HCT116 (cell line): Measurements from ENCODE around the gene GSTA3. TPM values are rescaled to one million over a fixed set of nuclear protein-coding genes. Genes with fewer than 3 reads are reported as not detected.

Source experiments
- ATAC-seq: fragments of 200-7000 bp; cut with Tn5 transposase; 2 replicates; pipeline ENCODE4 v1.9.1; 2020; ENCODE audit warnings: mild to moderate bottlenecking, moderate library complexity
- BruUV-seq: library from RNA; stranded (reverse); fragments of 400-500 nt; replicated peaks from 2 replicates; lab custom pipeline; 2021; lab: Mats Ljungman, UMichigan
- CTCF ChIA-PET: fragments of 300-600 bp; sonication (Branson Sonifier 250); formaldehyde crosslinking; loops from one replicate; lab custom pipeline; 2021; ENCODE audit warnings: antibody characterized with exemption; lab: Charles Lee
- POLR2A ChIA-PET: fragments of 300-600, 350-600 bp; sonication (Branson Sonifier 250); formaldehyde crosslinking; loops from one replicate; lab custom pipeline; 2021; ENCODE audit warnings: antibody characterized with exemption; lab: Charles Lee
- RAD21 ChIA-PET, 2 experiments: fragments of 300-600 bp; sonication (Branson Sonifier 250); formaldehyde crosslinking; loops; one replicate each; lab custom pipeline; 2023; ENCODE audit warnings: low total read pairs in 2 of 2; ENCODE audit not compliant: uncharacterized antibody in 2 of 2, unreplicated experiment in 2 of 2, low non-redundant PET in 1 of 2; lab: Charles Lee
- DNase-seq: peaks from one replicate; pipeline ENCODE4 v3.0.0-alpha.2; 2010; ENCODE audit warnings: low read depth, low spot score
- H2AFZ ChIP-seq: fragments of 200-600 bp; shearing (Covaris generic), sonication (generic); 2 replicates; pipeline ENCODE4 v1.6.1; 2017; ENCODE audit warnings: low read depth, mixed run types, mixed read lengths, antibody characterized with exemption, low read length; ENCODE audit not compliant: poor library complexity, severe bottlenecking
- H3K27ac ChIP-seq: 2 replicates; pipeline ENCODE4 v1.5.1; 2012; ENCODE audit warnings: low read depth, low read length
- H3K27me3 ChIP-seq: fragments of 200-600 bp; sonication (generic); 2 replicates; pipeline ENCODE4 v1.6.1; 2016; ENCODE audit warnings: mixed run types, low read length, mixed read lengths; ENCODE audit not compliant: insufficient read depth
- H3K36me3 ChIP-seq, 2 experiments: fragments of 200-500 bp in 1 of 2; fragments of 200-600 bp in 1 of 2; sonication (Bioruptor generic) in 1 of 2; sonication (generic) in 1 of 2; 2 replicates each; pipeline versions ENCODE4 v1.5.1 to v1.6.1; 2014 to 2016; ENCODE audit warnings: low read length in 2 of 2, inconsistent platforms in 1 of 2, mixed read lengths in 1 of 2, mixed run types in 1 of 2; ENCODE audit not compliant: insufficient read depth in 2 of 2, control insufficient read depth in 1 of 2
- H3K4me1 ChIP-seq, 2 experiments: fragments of 200-600 bp in 1 of 2; sonication (generic) in 1 of 2; 2 replicates each; pipeline versions ENCODE4 v1.5.1 to v1.6.1; 2012 to 2017; ENCODE audit warnings: low read length in 2 of 2, inconsistent platforms in 1 of 2, mild to moderate bottlenecking in 1 of 2, mixed read lengths in 1 of 2, mixed run types in 1 of 2, moderate library complexity in 1 of 2; ENCODE audit not compliant: insufficient read depth in 2 of 2, control insufficient read depth in 1 of 2
- H3K4me2 ChIP-seq: fragments of 200-600 bp; sonication (generic); 2 replicates; pipeline ENCODE4 v1.6.1; 2017; ENCODE audit warnings: mixed run types, low read length, mixed read lengths
- H3K4me3 ChIP-seq, 2 experiments: fragments of 200-600 bp in 1 of 2; sonication (generic) in 1 of 2; replicated peaks in 1 of 2; 2 replicates each; pipeline ENCODE4 v1.5.1; 2011 to 2016; ENCODE audit warnings: low read length in 2 of 2, control low read depth in 1 of 2, low read depth in 1 of 2, mild to moderate bottlenecking in 1 of 2, mixed read lengths in 1 of 2, mixed run types in 1 of 2
- H3K79me2 ChIP-seq: fragments of 200-600 bp; sonication (generic); 2 replicates; pipeline ENCODE4 v1.6.1; 2017; ENCODE audit warnings: mild to moderate bottlenecking, mixed run types, low read length, moderate library complexity, mixed read lengths; ENCODE audit not compliant: insufficient read depth
- H3K9ac ChIP-seq: fragments of 200-600 bp; sonication (generic); 2 replicates; pipeline ENCODE4 v1.6.1; 2016; ENCODE audit warnings: low read length, mixed read lengths
- H3K9me2 ChIP-seq: fragments of 200-600 bp; sonication (generic), shearing (Covaris generic); 2 replicates; pipeline ENCODE4 v1.6.1; 2017; ENCODE audit warnings: mixed run types, mild to moderate bottlenecking, moderate library complexity; ENCODE audit not compliant: insufficient read depth
- H3K9me3 ChIP-seq, 2 experiments: fragments of 200-500 bp in 1 of 2; fragments of 200-600 bp in 1 of 2; sonication (Bioruptor generic) in 1 of 2; sonication (generic) in 1 of 2; 2 replicates each; pipeline ENCODE4 v1.6.1; 2014 to 2017; ENCODE audit warnings: low read length in 2 of 2, mixed read lengths in 2 of 2, inconsistent platforms in 1 of 2, low read depth in 1 of 2, mild to moderate bottlenecking in 1 of 2, mixed run types in 1 of 2, moderate library complexity in 1 of 2; ENCODE audit not compliant: control insufficient read depth in 1 of 2, insufficient read depth in 1 of 2
- H4K20me1 ChIP-seq: fragments of 200-600 bp; sonication (generic), shearing (Covaris generic); 2 replicates; pipeline ENCODE4 v1.6.1; 2017; ENCODE audit warnings: mixed run types, mild to moderate bottlenecking, moderate library complexity; ENCODE audit not compliant: insufficient read depth
- CBX3 ChIP-seq: IDR thresholded peaks from 2 replicates; pipeline ENCODE4 v1.6.1; 2012; ENCODE audit warnings: low read depth
- CEBPB ChIP-seq: IDR thresholded peaks from 2 replicates; pipeline ENCODE4 v1.6.1; 2012; ENCODE audit warnings: low read depth
- EZH2phosphoT487 ChIP-seq: fragments of 200-600 bp; IDR thresholded peaks from 2 replicates; pipeline ENCODE4 v1.6.1; 2018; ENCODE audit warnings: antibody characterized with exemption, borderline replicate concordance
- FOSL1 ChIP-seq: IDR thresholded peaks from 2 replicates; pipeline ENCODE4 v1.6.1; 2012; ENCODE audit warnings: low read depth
- JUND ChIP-seq: IDR thresholded peaks from 2 replicates; pipeline ENCODE4 v1.6.1; 2012
- POLR2A ChIP-seq: IDR thresholded peaks from 2 replicates; pipeline ENCODE4 v1.7.0; 2011; ENCODE audit warnings: borderline replicate concordance; ENCODE audit not compliant: insufficient read depth, insufficient read length; ENCODE audit errors: extremely low read depth
- POLR2AphosphoS5 ChIP-seq: IDR thresholded peaks from 2 replicates; pipeline ENCODE4 v1.6.1; 2011; ENCODE audit warnings: mild to moderate bottlenecking, low read depth, low read length, moderate library complexity
- RAD21 ChIP-seq: IDR thresholded peaks from 2 replicates; pipeline ENCODE4 v1.6.1; 2012; ENCODE audit warnings: low read depth, mild to moderate bottlenecking
- REST ChIP-seq: IDR thresholded peaks from 2 replicates; pipeline ENCODE4 v1.6.1; 2012; ENCODE audit warnings: low read depth
- SP1 ChIP-seq: IDR thresholded peaks from 2 replicates; pipeline ENCODE4 v1.6.1; 2012; ENCODE audit warnings: low read depth
- SRF ChIP-seq: IDR thresholded peaks from 2 replicates; pipeline ENCODE4 v1.6.1; 2012; ENCODE audit warnings: low read depth
- TCF7L2 ChIP-seq: IDR thresholded peaks from 2 replicates; pipeline ENCODE4 v1.7.0; 2011; ENCODE audit warnings: borderline replicate concordance, inconsistent platforms; ENCODE audit not compliant: insufficient read depth, insufficient read length; ENCODE audit errors: extremely low read depth
- YY1 ChIP-seq: IDR thresholded peaks from 2 replicates; pipeline ENCODE4 v1.6.1; 2011; ENCODE audit warnings: low read length, low read depth, moderate library complexity, mild to moderate bottlenecking; ENCODE audit not compliant: insufficient replicate concordance; ENCODE audit errors: extremely low read depth
- intact Hi-C: fragments of 100-400 bp; cut with micrococcal nuclease; formaldehyde crosslinking; loops from 2 replicates; pipeline ENCODE4 v1.10.0; 2022
- total RNA-seq: library from RNA; stranded (reverse); gene quantifications from one replicate; pipeline ENCODE4 v1.2.1, GENCODE V29; 2021; ENCODE audit not compliant: unreplicated experiment

Gene GSTA3
- total RNA-seq, 1 experiment from 2014 or later: not detected

- Histone ChIP-seq H3K9ac (no peak overlapping the region), H3K9me2 (no peaks in the 10 kb centered on the region), H3K36me3 (no peaks in the 10 kb centered on the region), H3K4me2 (no peak overlapping the region), H3K79me2 (no peaks in the 10 kb centered on the region), H3K27me3 (no peaks in the 10 kb centered on the region), H3K9me3 (no peaks in the 10 kb centered on the region), H3K4me3 (no peak overlapping the region), H3K4me1 (peaks cover 0 to 19% of the 10 kb centered on the region in 2 experiments; a peak in 2 of 4 replicates), H2AFZ (no peak overlapping the region)
- ChIA-PET CTCF (no interaction called here), RAD21 (no interaction called here), POLR2A (no interaction called here)
- DNase-seq: no peak
- TF ChIP-seq REST (no peak), EZH2phosphoT487 (no peak), POLR2AphosphoS5 (no peak)
- TF ChIP-seq, all 23 proteins: peak for 0
- intact Hi-C loops: no loop called here
- Histone ChIP-seq H4K20me1 (no peaks in the 10 kb centered on the region), H3K27ac (no peak overlapping the region)
- BruUV-seq: no TSS peak
- no peak for ATAC-seq
Measured at GRCh38 chr6:52931351-52931750, 21.9 kb upstream of the GSTA3 start.

- Histone ChIP-seq H4K20me1 (no peaks in the 10 kb centered on the region), H3K9ac (no peak overlapping the region), H3K4me1 (peaks cover 0 to 19% of the 10 kb centered on the region in 2 experiments; a peak in 2 of 4 replicates), H3K9me3 (no peaks in the 10 kb centered on the region), H3K4me2 (peak overlapping the region; percentile 54), H3K27ac (no peak overlapping the region), H3K9me2 (no peaks in the 10 kb centered on the region), H3K4me3 (no peak overlapping the region), H2AFZ (peak overlapping the region; percentile 93), H3K27me3 (no peaks in the 10 kb centered on the region), H3K36me3 (no peaks in the 10 kb centered on the region), H3K79me2 (no peaks in the 10 kb centered on the region)
- RAD21 ChIA-PET: no interaction called here
- no TSS peak for BruUV-seq
- CTCF ChIA-PET: no interaction called here
- POLR2A ChIA-PET: no interaction called here
- ATAC-seq: peak; percentile 88
- no peak for TF ChIP-seq YY1
- TF ChIP-seq JUND: peak; percentile 34
- peak; percentile 31; the same call in 1 of the 2 replicates for TF ChIP-seq CBX3
- peak; percentile 63; the same call in 1 of the 2 replicates for TF ChIP-seq FOSL1
- no peak for TF ChIP-seq RAD21
- TF ChIP-seq SP1: peak; percentile 27; the same call in 1 of the 2 replicates
- TF ChIP-seq TCF7L2: no peak
- TF ChIP-seq SRF: no peak
- peak; percentile 7; the same call in 1 of the 2 replicates for TF ChIP-seq CEBPB
- TF ChIP-seq POLR2A: no peak
- peak; percentile 22 for DNase-seq
- intact Hi-C loops: no loop called here
Measured at GRCh38 chr6:52929321-52930164, 20.0 kb upstream of the GSTA3 start.
